C1 segment of cervical spinal cord (tissue), 14 donors: ENCODE results near the gene TTC39B.

Source experiments
- DNase-seq, 14 donors: peaks; one replicate each; lab custom pipeline; 2025; lab: John Stamatoyannopoulos, UW

The TTC39B gene

GRCh38 chr9:15135164-15135792 lies 171.7 kb downstream of the TTC39B start:
- peak in 10 of 14 donors; percentile 7 to 68 (median 24) for DNase-seq

DNA sequence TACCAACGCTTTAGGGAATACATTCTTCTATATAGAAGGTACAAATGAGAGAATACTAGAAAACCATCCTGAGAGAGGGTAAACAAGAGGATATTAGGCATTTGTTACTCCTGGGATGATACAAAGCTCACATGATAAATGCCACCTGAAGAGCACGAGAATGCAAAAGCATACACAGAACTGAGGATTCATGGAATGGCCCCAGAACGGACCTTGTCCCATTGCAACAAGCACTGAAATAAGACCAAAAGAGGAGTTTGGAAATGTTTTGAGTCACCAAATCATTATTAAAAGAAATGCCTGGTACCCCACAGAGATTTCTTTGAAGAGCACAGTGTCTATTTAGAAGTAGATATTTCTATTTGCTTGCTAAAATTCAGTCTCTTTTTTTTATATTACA lies 173.5 kb downstream of the TTC39B start:
- DNase-seq = no peak

DNA sequence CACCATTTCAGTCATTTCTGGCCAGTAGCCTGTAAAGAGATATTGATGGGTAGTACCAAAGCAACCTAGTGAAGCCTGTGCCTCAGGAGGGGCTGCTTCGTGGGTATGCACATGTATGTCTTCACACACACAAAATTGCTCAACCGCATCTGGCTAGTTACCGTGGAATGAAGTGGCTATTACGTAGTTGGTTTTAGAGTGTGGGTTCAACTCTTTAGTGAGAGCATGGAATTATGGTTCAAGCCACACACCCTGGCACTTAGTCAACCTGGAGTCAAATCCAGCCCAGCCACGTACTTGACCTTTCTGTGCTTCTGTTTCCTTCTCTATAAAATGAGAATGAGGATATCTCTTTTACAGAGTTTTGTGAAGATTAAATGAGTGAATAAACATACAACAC lies 174.9 kb downstream of the TTC39B start:
- DNase-seq = no peak

- no peak for DNase-seq
These were observed 175.9 kb downstream of the TTC39B start for GRCh38 chr9:15131094-15131493.

DNA sequence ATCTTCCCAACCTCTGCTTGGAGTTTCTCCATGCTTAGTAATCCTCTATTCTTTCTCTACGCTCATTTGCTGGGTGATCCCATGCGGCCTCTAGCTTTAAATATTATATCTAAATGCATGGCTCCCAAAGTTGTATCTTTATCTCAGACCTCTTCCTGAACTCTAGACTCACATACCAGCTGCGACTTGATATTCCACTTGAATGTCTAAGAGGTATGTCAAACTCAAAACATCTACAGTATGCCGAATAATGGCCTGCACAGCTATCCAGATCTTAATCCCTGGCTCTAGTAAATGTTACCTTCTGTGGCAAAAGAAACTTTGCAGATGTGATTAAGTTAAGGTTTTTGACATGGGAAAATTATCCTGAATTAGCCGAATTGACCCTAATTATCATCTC lies 179.2 kb downstream of the TTC39B start:
- DNase-seq = no peak

- no peak for DNase-seq
These were observed 185.4 kb downstream of the TTC39B start for GRCh38 chr9:15121630-15122029.

- DNase-seq = peak in 1 of 14 donors; percentile 6
These were observed 190.9 kb downstream of the TTC39B start for GRCh38 chr9:15116130-15116580.

DNA sequence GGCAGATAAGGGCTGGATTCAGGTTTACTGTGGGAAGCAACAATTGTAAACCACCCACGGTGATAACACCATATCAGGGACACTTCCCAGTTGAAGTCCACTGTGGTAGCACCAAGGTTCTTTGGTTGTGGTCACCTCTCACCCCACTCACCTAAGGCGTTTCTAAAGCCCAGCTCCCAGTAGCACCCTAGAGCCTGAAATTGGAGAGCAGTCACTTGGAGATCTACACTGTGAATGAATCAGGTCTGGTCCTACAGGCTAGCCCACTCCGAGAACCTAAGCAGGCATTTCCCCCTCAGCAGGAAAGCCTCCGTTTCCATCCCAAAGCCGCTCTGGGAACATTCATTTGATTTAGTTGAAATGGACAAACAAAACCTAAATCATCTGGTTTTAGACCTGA lies 191.3 kb downstream of the TTC39B start:
- no peak for DNase-seq

DNA sequence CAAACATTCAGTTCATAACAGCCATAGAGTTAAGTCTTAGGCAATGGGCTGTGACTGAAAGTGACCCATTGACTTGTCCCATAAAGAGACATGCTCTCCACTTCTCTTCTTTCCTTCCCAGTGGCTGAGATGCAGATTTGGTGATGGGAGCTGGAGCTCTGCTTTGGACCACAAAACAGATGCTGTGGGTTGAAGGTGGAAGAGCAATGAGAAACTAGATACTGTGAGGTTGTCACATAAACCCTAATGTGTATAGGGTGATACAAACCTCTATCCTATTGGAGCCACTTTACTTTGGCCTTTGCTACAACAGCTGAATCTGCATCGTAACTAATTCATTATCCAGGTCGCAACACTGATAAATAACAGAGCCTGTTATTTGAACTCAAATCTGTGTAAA lies 192.0 kb downstream of the TTC39B start:
- no peak for DNase-seq
